Ureter (tissue), 1 donor: ENCODE results near the gene UCP2. TPM values are rescaled to one million over a fixed set of nuclear protein-coding genes. Genes with fewer than 3 reads are reported as not detected.
"Not testable (repeated sequence)": the region's sequence is repeated elsewhere in the genome, so short reads cannot be mapped to it uniquely, and the experiment has no call there.

Experiments used
- DNase-seq: peaks from one replicate; pipeline ENCODE4 v3.0.0-alpha.2; 2020; ENCODE audit warnings: low spot score
- total RNA-seq: library from RNA; stranded (reverse); gene quantifications from one replicate; pipeline ENCODE4 v1.2.4, GENCODE V29; 2023
- donor health status: DM: yes; HTN: yes; CAD: no.

The UCP2 gene
- total RNA-seq, 1 donor from 2014 or later: 269 TPM

DNA sequence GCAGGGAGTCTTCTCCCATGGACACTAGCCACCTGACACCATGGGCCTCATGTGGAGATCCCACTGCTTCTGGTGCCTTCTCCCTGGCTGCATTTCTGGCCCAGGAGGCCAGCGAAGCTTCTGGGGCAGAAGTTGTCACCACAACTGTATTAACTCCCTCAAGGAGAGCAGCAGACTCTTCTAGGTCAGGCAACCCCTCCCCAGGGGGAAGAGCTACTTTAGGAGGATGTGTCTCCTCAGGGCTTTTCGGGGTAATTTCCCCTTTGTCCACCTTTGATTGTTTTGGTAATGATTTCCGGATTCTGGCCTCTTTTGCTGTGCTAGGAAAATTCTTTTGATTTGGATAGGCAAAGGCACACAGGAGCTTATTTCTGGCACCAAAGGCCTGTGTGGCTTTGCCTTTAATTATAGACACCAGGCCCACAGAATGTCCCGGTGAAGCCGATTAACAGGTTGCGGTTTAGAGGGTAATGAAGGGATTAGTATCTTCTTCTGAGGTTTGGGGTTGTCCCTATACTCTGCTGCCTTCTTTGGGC is 8.9 kb upstream of the UCP2 start:
- no peak for DNase-seq

DNA sequence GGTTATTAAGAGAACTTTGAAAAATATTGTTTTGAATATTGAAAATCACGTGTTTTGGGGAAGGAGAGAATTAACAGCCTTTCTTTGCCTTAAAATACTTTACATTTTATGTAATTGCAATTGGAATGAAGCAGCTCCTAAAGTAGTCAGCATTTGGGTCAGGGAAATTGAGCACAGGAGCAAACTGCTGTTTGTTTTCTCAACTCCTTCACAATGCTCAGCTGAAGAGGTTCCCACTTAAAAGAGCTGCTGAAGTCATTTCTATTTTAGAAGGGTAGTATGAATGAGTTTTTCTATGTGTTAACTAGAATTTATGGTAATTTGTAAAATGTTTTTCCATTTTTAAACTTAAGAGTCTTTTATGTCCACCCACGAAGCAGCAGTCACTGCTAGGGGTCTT is 8.1 kb upstream of the UCP2 start:
- no peak for DNase-seq

DNA sequence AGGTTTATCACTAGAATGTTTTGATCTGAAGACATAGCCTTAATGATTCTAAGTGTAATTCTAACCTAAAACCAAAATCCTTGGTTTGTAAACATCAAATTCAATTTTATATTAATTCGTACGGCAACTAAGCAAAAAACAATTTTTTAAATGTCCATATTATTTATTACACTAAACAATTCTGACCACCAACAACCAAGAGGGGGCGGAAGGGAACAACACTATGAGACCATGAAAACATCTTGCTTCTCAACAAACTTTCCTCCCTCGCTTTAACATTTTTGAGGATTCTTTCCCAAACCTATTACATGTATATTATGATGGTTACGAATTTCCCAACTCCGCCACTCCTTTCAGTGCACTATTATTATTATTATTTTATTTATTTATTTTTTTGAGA is 6.5 kb upstream of the UCP2 start:
- DNase-seq: no peak

- no peak for DNase-seq
Measured at GRCh38 chr11:73988227-73988626, 5.6 kb upstream of the UCP2 start.

DNA sequence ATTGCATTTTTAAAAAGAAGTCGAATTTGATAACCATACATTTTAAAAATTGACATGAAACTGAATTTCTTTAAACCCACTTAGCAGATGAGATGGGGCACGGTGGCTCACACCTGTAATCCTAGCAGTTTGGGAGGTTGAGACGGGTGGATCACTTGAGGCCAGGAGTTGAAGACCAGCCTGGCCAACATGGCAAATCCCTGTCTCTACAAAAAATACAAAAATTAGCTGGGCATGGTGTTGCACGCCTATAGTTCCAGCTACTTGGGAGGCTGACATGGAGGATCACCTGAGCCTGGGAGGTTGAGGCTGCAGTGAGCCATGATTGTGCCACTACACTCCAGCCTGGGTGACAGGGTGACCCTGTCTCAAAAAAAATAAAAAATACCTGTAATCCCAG is 3.0 kb upstream of the UCP2 start:
- DNase-seq: not testable (repeated sequence)

DNA sequence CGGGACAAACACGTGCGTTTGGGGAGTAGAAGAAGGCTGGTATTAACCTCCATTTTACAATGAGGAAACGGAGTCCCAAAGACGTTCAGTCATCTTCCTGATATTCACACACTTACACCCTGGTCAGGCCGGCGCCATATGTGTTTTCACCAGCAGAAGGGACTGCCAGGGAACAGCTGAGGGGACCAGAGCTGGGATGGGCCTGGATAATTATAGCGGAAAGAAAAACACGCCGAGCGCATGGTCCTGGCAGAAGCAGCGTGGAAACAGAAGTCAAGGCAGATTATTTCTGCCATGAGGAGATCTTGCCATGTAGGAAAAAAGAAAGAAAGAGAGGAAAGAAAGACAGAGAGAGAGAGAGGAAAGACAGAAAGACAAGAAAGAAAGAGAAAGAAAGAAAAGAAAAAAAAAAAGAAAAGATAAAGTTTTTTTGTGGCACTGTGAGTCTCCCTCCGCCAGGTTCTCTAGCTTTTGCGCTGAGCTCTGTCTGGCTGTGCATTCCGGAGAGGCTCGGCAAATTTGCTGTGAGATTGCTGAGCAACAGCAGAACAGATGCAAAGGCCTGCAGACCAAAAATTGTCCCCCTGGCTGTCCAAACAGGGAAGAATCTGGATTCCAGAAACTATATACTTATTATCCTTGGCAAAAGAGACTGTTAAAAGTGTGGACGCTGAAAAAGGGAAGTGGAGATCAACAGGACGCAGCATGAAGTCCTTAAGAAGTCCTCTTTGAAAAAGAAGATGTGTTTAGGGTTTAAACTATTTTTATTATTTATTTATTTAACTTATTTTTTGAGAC is 1.3 kb upstream of the UCP2 start:
- no peak for DNase-seq

GRCh38 chr11:73982990-73983740 is 522 bp upstream of the UCP2 start:
- DNase-seq: peak; percentile 94

DNA sequence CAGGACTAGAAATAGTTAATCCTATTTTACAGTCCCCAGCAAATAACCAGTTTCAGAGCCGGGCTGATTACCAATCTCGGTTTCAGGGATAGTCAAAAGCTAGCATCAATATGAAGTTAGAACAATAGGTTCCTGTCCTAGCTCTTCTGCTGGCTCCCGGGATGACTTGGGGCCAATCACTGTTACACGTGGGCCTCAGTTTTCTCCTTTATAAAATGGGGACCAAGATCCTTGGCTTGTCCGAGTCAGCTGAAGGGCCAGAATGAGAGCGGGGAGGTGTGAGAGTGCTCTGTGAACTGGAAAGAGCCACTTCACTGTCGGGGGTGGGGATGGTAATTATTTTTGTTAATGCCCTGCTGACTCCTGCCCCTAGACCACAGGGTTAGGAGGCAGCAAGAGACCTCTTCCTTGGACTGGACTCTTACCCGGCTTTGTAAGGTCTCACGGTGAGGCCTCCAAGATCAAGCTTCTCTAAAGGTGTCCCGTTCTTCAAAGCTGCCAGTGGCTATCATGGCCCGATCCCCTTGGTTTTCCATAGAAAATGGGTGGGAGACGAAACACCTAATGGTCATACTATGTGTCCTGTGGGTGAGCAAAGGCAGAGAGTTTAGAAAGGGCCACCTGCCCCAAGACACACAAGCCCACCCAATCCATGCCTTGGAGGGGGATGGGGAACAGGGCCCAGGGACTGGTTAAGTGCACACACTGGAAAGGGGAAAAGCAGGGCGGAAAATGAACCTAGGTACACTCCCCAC is 1.4 kb downstream of the UCP2 start:
- DNase-seq: no peak

- peak; percentile 84 for DNase-seq
Measured at GRCh38 chr11:73980001-73980961, 2.4 kb downstream of the UCP2 start.

GRCh38 chr11:73978576-73979086 is 4.0 kb downstream of the UCP2 start:
- no peak for DNase-seq

GRCh38 chr11:73977856-73978519 is 4.7 kb downstream of the UCP2 start:
- no peak for DNase-seq

GRCh38 chr11:73976451-73977151 is 6.0 kb downstream of the UCP2 start:
- DNase-seq: no peak

- DNase-seq: no peak
Measured at GRCh38 chr11:73975479-73975757, 7.2 kb downstream of the UCP2 start.

- no peak for DNase-seq
Measured at GRCh38 chr11:73974604-73975478, 7.8 kb downstream of the UCP2 start.

GRCh38 chr11:73972620-73973449 is 9.8 kb downstream of the UCP2 start:
- no peak for DNase-seq

DNA sequence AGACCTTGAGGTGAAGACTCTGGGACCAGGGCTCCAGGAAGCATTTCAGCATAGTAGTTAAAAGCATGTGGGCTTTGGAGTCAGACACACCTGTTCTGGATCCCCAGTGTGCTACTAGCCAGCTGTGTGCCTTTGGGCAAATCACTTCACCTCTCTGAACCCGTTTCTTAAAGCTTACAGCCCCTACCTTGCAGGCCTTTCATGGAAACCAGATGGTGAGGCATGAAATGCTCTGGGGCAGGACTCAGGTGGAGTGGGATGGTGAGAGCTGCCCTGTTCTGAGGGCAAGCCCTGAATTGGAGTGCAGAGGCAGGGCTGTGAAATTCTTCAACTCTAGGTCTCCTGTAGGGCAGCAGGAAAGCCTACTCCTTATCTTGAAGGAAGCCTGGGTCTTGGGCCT is 10.5 kb downstream of the UCP2 start:
- DNase-seq: no peak

DNA sequence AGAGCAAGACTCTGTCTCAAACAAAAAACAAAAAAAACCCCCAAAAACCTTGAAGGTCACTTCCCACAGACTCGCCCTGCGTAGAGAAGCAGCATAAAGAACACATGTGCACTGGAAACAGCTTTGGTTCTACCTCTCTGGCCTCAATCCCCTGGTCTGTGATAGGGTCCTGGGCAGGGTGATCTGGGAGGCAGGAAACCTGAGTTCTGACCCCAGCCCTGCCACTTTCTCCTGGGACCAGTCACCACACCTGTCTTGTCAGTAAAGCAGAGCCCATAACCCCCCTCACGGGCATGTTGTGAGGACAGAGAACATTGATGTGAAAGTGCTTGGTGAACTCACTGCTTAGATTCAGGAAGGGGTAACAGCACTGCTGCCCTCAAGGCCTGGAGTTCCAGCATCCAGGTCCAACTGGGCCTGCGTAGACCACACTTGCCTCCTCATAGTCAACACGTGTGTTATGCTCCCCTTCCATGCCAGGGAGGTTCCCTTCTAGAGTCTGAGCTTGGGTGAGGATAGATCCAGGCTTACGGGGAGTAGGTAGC is 11.4 kb downstream of the UCP2 start:
- DNase-seq: no peak
